Type B pancreatic cell (in vitro differentiated cells): ENCODE data around the gene TLX1. TPM values are rescaled to one million over a fixed set of nuclear protein-coding genes. Genes with fewer than 3 reads are reported as not detected.

Experiments
- DNase-seq: peaks from one replicate; pipeline ENCODE4 v3.0.0; 2021; ENCODE audit warnings: mixed read lengths; ENCODE audit not compliant: unreplicated experiment; ENCODE audit errors: extremely low spot score
- H3K27ac Mint-ChIP-seq: 2 replicates; pipeline ENCODE4 v1.8.0; 2021; ENCODE audit warnings: mild to moderate bottlenecking, mixed read lengths
- H3K27me3 Mint-ChIP-seq: 2 replicates; pipeline ENCODE4 v1.8.0; 2021; ENCODE audit warnings: mixed read lengths
- H3K36me3 Mint-ChIP-seq: 2 replicates; pipeline ENCODE4 v1.8.0; 2021; ENCODE audit warnings: mixed read lengths
- H3K4me1 Mint-ChIP-seq: one replicate; pipeline ENCODE4 v1.8.0; 2021; ENCODE audit warnings: mixed read lengths; ENCODE audit not compliant: unreplicated experiment
- H3K4me3 Mint-ChIP-seq: 2 replicates; pipeline ENCODE4 v1.8.0; 2021; ENCODE audit warnings: mild to moderate bottlenecking, mixed read lengths
- H3K9me3 Mint-ChIP-seq: 2 replicates; pipeline ENCODE4 v1.8.0; 2021; ENCODE audit warnings: mixed read lengths
- total RNA-seq: library from RNA; stranded (reverse); gene quantifications from 2 replicates; pipeline ENCODE4 v1.2.1, GENCODE V29; 2021; ENCODE audit warnings: low replicate concordance
- TF ChIP-seq, protein P1 (sequence below): fragments of 200-600 bp; sonication (generic); conservative IDR thresholded peaks from 2 replicates; pipeline ENCODE4 v1.5.0; 2021; ENCODE audit warnings: antibody characterized with exemption, mild to moderate bottlenecking

TLX1 gene
- total RNA-seq, 1 donor from 2014 or later: 0.17 TPM

- no peaks in the 10 kb centered on the region for H3K36me3 Mint-ChIP-seq
- H3K9me3 Mint-ChIP-seq: peaks cover 5% of the 10 kb centered on the region
- H3K4me3 Mint-ChIP-seq: no peak overlapping the region
- no peaks in the 10 kb centered on the region for H3K4me1 Mint-ChIP-seq
- TF ChIP-seq, protein P1, sequence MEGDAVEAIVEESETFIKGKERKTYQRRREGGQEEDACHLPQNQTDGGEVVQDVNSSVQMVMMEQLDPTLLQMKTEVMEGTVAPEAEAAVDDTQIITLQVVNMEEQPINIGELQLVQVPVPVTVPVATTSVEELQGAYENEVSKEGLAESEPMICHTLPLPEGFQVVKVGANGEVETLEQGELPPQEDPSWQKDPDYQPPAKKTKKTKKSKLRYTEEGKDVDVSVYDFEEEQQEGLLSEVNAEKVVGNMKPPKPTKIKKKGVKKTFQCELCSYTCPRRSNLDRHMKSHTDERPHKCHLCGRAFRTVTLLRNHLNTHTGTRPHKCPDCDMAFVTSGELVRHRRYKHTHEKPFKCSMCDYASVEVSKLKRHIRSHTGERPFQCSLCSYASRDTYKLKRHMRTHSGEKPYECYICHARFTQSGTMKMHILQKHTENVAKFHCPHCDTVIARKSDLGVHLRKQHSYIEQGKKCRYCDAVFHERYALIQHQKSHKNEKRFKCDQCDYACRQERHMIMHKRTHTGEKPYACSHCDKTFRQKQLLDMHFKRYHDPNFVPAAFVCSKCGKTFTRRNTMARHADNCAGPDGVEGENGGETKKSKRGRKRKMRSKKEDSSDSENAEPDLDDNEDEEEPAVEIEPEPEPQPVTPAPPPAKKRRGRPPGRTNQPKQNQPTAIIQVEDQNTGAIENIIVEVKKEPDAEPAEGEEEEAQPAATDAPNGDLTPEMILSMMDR: no peak
- no peak overlapping the region for H3K27ac Mint-ChIP-seq
- no peak for DNase-seq
- H3K27me3 Mint-ChIP-seq: peaks cover 71% of the 10 kb centered on the region
Measured at GRCh38 chr10:101103430-101103829, 27.7 kb upstream of the TLX1 start.

GRCh38 chr10:101106351-101106750 lies 24.7 kb upstream of the TLX1 start:
- Mint-ChIP-seq H3K4me1 (no peaks in the 10 kb centered on the region), H3K27me3 (peaks cover 62% of the 10 kb centered on the region), H3K36me3 (no peaks in the 10 kb centered on the region), H3K9me3 (no peaks in the 10 kb centered on the region), H3K4me3 (no peak overlapping the region), H3K27ac (no peak overlapping the region)
- no peak for DNase-seq
- TF ChIP-seq, protein P1: no peak

- TF ChIP-seq, protein P1: no peak
- Mint-ChIP-seq H3K9me3 (no peaks in the 10 kb centered on the region), H3K27ac (no peak overlapping the region), H3K4me1 (peaks cover 4% of the 10 kb centered on the region), H3K27me3 (peaks cover 56% of the 10 kb centered on the region), H3K4me3 (no peak overlapping the region), H3K36me3 (no peaks in the 10 kb centered on the region)
- DNase-seq: no peak
Measured at GRCh38 chr10:101107771-101108170, 23.3 kb upstream of the TLX1 start.

- no peak for DNase-seq
- no peaks in the 10 kb centered on the region for H3K36me3 Mint-ChIP-seq
- no peaks in the 10 kb centered on the region for H3K9me3 Mint-ChIP-seq
- no peak overlapping the region for H3K4me3 Mint-ChIP-seq
- TF ChIP-seq, protein P1: no peak
- H3K4me1 Mint-ChIP-seq: peaks cover 6% of the 10 kb centered on the region
- no peak overlapping the region for H3K27ac Mint-ChIP-seq
- H3K27me3 Mint-ChIP-seq: peaks cover 55% of the 10 kb centered on the region
Measured at GRCh38 chr10:101110856-101111523, 20.1 kb upstream of the TLX1 start.

GRCh38 chr10:101111547-101111946 lies 19.6 kb upstream of the TLX1 start:
- no peak overlapping the region for H3K4me3 Mint-ChIP-seq
- no peaks in the 10 kb centered on the region for H3K36me3 Mint-ChIP-seq
- no peaks in the 10 kb centered on the region for H3K9me3 Mint-ChIP-seq
- TF ChIP-seq, protein P1: no peak
- H3K27ac Mint-ChIP-seq: no peak overlapping the region
- H3K4me1 Mint-ChIP-seq: peaks cover 6% of the 10 kb centered on the region
- peaks cover 59% of the 10 kb centered on the region for H3K27me3 Mint-ChIP-seq
- no peak for DNase-seq
